WI38 (cell line): Measurements from ENCODE around the gene PADI4.
"Not testable (repeated sequence)": the region's sequence is repeated elsewhere in the genome, so short reads cannot be mapped to it uniquely, and the experiment has no call there.

ENCODE experiments used
- H3K4me3 ChIP-seq: 2 replicates; pipeline ENCODE4 v1.5.1; 2011; ENCODE audit warnings: low read depth, mild to moderate bottlenecking, control low read depth, low read length
- CTCF ChIP-seq: IDR thresholded peaks from 2 replicates; pipeline ENCODE4 v1.5.1; 2012; ENCODE audit warnings: low read depth, mild to moderate bottlenecking, control low read depth, low read length

PADI4 gene

DNA sequence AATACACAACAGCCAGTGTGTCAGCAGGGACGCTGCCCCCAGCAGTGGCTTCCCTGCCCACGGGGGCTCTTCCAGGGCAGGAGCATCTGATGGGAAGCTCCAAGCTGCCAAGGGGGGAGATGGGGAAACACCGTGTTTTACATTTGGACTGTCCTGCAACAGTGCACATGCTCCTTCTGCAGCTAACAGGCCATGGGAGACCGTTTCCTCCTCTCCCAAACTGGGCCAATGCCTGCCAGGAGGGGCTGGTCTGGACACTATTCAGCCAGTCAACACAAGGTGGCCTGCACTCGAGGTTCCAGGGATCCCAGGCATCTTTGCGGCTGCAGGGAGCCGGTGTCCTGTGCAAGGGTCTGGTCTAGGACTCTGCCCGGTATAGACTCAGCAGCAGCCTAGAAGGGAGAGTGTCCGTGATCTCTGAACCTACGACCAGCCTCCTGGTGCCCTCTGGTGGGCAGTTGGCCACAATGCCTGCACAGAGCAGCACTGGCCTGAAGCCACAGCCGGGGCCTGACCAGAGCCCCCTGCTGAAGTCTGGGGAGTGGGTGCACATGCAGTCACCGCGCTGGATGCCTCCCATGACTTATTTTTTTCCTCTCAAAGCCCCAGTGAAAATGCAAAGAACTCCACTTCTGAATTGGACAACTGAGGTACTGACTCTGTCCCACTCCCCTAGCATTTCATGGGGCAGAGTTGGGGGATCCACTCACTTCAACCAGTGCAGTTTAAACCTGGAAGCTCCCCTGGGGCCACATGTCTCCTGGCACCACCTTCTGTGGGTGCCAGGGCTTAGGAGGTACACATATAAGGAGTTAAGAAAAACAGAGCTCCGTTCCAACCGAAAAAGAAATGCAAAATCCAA, 98.1 kb downstream of the PADI4 start:
- no peak overlapping the region for H3K4me3 ChIP-seq
- peak; percentile 86 for TF ChIP-seq CTCF

GRCh38 chr1:17406760-17407475, 98.9 kb downstream of the PADI4 start:
- H3K4me3 ChIP-seq, result not testable (repeated sequence)

DNA sequence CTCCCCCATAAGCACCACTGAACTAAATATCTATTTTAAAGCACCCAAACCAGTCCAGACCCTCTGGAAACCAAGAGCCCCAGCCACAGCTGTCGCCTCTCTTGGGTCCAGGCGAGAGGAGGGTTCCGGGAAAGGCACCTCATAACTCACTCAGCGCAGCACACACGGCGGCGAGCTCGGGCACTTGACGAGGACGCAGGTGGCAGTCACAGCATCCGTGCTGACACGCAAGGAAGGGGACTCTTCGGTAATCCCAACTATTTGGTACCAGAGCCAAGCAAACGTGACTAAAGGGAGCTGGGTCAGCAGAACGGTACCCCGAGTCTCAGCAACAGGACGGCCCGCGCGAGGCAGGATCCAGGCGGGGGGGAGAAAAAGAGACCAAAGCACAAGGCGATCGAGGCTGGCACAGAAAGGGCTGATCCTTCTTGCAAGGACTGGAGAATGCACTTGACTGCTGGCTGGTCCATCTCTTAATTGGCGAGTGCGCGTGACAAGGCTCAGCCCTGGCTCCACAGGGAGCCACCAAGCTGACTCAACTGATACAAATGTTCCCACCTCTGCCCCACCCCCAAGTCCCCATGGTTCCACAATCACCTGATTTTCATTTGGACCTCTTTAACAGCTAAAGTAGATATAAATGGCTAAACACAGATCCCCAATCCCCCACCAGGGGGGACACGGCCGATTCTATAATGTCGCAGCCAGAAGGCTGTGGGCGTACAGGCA, 100.0 kb downstream of the PADI4 start:
- not testable (repeated sequence) for H3K4me3 ChIP-seq

DNA sequence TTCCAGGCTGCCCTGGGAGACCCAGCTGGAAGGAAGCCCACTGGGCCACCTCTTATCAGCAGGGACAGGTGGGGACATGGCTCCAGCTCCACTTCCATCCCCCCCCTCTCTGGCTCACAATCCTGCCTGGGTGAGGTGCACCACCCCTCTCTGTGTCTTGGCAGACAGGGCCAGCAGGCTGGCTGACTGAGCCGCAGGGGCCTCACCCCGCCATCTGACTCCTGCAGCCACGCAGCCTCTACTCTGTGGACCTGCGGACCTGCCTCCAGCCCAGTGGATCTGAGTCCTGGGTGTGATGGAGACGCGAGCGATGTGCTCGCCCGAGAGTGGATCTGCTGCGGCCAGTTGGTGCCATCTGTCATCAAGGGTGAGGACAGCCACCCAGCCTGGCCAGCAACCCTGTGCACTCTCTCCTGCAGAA, 101.4 kb downstream of the PADI4 start:
- no peak overlapping the region for H3K4me3 ChIP-seq
- TF ChIP-seq CTCF, result no peak

DNA sequence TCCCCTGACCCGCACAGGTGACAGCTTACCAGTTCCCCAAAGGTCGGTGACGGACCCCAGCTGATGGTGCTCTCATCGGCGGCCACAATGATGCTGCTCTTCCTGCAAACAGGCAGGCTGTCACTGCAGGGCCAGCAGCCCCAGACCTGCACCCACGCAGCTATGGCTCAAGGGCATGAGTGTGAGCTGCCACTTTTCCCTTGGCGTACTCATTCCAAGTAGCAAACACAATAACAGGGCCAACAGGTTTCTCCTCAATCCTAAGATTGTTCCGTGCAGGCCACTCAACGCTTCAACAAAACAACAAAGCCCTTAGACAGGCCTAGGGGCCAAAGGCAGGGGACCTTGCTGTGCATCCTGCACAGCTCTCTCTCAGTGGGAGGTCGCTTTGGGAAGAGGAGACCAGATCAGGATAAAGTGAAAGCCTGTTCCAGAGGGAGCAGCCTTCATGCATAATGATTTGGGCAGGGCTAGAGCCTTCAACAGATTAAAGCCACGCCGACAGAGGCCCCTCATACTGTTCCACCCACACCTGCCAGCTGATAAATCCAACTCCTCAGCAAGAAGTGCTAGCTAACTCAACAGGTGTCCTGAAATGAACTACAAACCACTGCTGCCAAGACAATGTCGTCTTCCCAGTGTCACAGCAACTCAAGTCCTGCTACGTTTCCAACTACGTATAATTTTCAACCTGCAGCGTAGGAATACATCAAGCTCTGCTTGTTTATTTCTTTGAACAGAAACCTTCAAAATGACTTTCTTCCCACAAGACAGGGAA, 104.3 kb downstream of the PADI4 start:
- no peak for TF ChIP-seq CTCF
- no peak overlapping the region for H3K4me3 ChIP-seq
